Measurements from ENCODE around the gene TTC7B.

Gene TTC7B

GRCh38 chr14:90739318-90740068, 76.7 kb downstream of the TTC7B start:
- no peak for DNase-seq

GRCh38 chr14:90733139-90733808, 83.0 kb downstream of the TTC7B start:
- DNase-seq = no peak

- no peak for DNase-seq
These were observed 83.5 kb downstream of the TTC7B start for GRCh38 chr14:90732718-90733117.

- DNase-seq = no peak
These were observed 84.1 kb downstream of the TTC7B start for GRCh38 chr14:90732139-90732538.

GRCh38 chr14:90731487-90731886, 84.7 kb downstream of the TTC7B start:
- no peak for DNase-seq

GRCh38 chr14:90730206-90730766, 85.9 kb downstream of the TTC7B start:
- no peak for DNase-seq

- DNase-seq = no peak
These were observed 87.3 kb downstream of the TTC7B start for GRCh38 chr14:90728951-90729350.

GRCh38 chr14:90727082-90727481, 89.1 kb downstream of the TTC7B start:
- no peak for DNase-seq

- DNase-seq = no peak
These were observed 89.6 kb downstream of the TTC7B start for GRCh38 chr14:90726656-90727055.

- DNase-seq = no peak
These were observed 91.4 kb downstream of the TTC7B start for GRCh38 chr14:90724866-90725265.

- no peak for DNase-seq
These were observed 93.6 kb downstream of the TTC7B start for GRCh38 chr14:90722590-90722989.

GRCh38 chr14:90721619-90722305, 94.5 kb downstream of the TTC7B start:
- no peak for DNase-seq

- DNase-seq = no peak
These were observed 95.4 kb downstream of the TTC7B start for GRCh38 chr14:90720832-90721231.

GRCh38 chr14:90720336-90720735, 95.9 kb downstream of the TTC7B start:
- no peak for DNase-seq

GRCh38 chr14:90717916-90718315, 98.3 kb downstream of the TTC7B start:
- no peak for DNase-seq

GRCh38 chr14:90715993-90716392, 100.2 kb downstream of the TTC7B start:
- DNase-seq = no peak

GRCh38 chr14:90715495-90715894, 100.7 kb downstream of the TTC7B start:
- no peak for DNase-seq

- DNase-seq = no peak
These were observed 101.4 kb downstream of the TTC7B start for GRCh38 chr14:90714811-90715210.

GRCh38 chr14:90704738-90705392, 111.4 kb downstream of the TTC7B start:
- DNase-seq = no peak

- no peak for DNase-seq
These were observed 112.1 kb downstream of the TTC7B start for GRCh38 chr14:90703841-90704737.

GRCh38 chr14:90700933-90701776, 115.1 kb downstream of the TTC7B start:
- DNase-seq = no peak
